GM19351 (cell line): ENCODE results near the gene MTMR12.
"Not testable (repeated sequence)": the region's sequence is repeated elsewhere in the genome, so short reads cannot be mapped to it uniquely, and the experiment has no call there.

ENCODE experiments used
- ATAC-seq: cut with Tn5 transposase; IDR thresholded peaks from one replicate; pipeline ENCODE4 v1.9.1; 2021; ENCODE audit warnings: mild to moderate bottlenecking, moderate library complexity; ENCODE audit not compliant: unreplicated experiment

Gene MTMR12

DNA sequence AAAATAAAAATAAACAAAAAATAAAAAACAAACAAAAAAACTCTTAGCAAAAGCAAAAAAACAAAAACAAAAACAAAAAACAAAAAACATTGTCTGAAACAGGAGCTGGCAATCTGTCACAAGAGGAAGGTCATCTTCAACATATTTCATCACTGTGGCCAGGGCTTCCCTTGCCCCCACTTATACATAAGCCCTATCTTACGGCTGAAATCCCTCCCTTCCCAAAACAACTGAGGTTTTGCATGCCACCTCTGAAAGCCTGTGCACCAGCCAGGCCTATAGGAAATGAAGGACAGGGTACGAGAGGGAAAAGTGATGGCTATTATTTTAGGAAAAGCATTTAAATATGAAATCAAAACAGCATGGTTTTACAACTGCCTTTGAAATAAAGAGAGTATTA, 10.8 kb downstream of the MTMR12 start:
- no peak for ATAC-seq

DNA sequence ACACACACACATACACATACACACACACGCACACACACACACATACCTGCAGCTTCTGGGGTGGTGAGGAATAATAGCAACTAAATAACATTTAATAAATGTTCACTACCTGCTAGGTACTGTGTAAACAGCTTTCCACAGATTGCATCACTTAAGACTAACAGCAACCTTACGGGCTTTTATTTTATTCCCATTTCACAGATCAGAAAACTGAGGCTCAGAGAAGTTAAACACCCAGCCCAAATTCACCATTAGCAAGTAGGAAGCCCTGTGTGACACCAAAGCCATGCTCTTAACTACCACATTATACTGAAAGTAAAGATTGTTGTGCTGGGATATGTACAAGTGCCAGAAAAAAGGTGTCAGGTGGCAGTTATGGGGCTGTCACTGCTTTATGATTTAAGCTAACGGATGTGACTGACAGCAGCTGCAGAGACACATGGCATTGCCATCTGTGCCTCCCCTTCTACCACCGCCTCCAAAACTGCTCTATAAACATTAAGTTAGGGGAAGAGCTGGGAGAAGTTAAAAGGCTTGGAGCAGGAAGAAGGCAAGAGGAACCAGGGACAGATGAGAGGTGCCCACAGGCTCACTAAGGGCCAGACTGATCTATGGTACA, 13.6 kb downstream of the MTMR12 start:
- no peak for ATAC-seq

DNA sequence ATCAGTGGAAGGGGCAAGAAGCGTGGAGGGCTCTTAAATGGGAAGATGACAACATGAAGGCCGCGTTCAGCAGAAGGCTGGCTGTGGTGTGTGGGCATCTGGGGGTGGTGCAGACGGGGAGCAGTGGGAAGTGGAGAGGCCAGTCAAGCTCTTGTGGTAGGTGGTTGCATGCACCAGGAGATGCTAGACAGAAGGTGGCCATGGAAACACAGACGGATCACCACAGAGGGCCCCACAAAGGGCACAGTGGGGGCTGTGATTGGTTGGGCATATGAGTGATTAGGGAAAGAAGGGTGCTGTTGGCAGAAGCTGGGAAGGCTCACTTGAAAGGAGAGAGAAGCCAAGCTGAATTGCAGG, 14.7 kb downstream of the MTMR12 start:
- peak; percentile 73 for ATAC-seq

- ATAC-seq, result no peak
Measured at GRCh38 chr5:32297181-32298058, 15.3 kb downstream of the MTMR12 start.

GRCh38 chr5:32295966-32296772, 16.6 kb downstream of the MTMR12 start:
- not testable (repeated sequence) for ATAC-seq

DNA sequence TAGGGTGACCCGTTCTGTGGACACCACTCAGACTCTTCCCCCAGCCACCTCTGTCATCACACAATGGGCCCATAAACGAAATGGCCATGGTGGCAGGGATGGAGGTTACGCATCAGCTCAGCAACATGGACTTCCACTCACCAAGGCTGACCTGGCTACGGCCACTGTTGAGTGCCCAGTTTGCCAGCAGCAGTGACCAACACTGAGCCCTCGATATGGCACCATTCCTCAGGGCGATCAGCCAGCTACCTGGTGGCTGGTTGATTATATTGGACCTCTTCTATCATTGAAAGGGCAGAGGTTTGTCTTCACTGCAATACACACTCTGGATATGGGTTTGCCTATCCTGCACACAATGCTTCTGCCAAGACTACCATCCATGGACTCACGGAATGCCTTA, 21.1 kb downstream of the MTMR12 start:
- no peak for ATAC-seq

DNA sequence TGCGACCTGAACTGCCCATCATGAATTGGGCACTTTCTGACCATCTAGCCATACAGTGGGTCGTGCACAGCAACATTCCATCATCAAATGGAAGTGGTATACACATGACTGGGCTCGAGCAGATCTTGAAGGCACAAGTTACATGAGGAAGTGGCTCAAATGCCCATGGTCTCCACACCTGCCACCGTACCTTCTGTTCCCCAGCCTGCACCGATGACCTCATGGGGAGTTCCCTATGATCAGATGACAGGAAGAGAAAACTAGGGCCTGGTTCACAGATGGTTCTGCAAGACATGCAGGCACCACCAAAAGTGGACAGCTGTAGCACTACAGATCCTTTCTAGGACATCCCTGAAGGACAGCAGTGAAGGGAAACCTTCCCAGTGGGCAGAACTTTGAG, 21.8 kb downstream of the MTMR12 start:
- ATAC-seq, result peak; percentile 65

DNA sequence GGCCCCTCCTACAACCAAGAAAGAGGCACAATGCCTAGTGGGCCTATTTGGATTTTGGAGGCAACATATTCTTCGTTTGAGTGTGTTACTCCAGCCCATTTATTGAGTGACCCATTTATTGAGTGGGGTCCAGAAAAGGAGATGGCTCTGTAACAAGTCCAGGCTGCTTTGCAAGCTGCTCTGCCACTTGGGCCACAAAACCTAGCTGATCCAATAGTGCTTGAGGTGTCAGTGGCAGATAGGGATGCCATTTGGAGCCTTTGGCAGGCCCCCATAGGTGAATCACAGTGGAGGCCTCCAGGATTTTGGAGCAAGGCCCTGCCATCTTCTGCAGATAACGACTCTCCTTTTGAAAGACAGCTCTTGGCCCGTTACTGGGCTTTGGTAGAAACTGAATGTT, 22.2 kb downstream of the MTMR12 start:
- not testable (repeated sequence) for ATAC-seq

DNA sequence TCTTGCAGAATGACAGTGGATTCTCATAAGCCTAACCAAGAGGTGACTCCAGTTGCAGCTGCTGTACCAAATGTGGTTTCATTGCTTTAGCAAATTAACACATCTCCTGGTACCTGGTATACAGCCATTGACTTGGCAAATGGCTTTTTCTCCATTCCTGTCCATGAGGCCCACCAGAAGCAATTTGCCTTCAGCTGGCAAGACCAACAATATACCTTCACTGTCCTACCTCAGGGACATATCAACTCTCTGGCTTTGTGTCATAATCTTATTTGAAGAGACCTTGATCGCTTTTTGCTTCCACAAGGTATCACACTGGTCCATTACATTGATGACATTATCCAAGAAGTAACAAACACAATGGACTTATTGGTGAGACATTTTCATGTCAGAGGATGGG, 22.8 kb downstream of the MTMR12 start:
- not testable (repeated sequence) for ATAC-seq

- not testable (repeated sequence) for ATAC-seq
Measured at GRCh38 chr5:32288135-32288534, 24.6 kb downstream of the MTMR12 start.

DNA sequence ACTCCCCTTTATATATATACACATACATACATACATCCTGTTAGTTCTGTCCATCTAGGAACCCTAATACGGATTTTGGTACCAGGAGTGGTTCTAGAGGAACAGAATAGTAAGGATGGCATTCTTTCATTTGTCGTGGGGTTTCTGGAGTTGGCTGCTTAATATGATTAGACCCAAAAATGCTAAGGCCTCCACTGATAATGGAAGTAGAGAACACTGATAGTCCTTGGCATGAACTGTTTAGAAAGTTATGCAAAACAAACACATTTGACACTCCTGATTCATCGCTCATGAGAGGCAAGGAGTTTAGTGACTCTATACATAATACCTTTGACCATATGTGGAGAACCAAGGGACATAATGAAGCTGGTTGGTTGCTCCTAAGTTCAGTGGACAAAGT, 25.2 kb downstream of the MTMR12 start:
- not testable (repeated sequence) for ATAC-seq

- no peak for ATAC-seq
Measured at GRCh38 chr5:32285510-32286138, 27.1 kb downstream of the MTMR12 start.

GRCh38 chr5:32283539-32284377, 29.0 kb downstream of the MTMR12 start:
- ATAC-seq, result peak; percentile 68

DNA sequence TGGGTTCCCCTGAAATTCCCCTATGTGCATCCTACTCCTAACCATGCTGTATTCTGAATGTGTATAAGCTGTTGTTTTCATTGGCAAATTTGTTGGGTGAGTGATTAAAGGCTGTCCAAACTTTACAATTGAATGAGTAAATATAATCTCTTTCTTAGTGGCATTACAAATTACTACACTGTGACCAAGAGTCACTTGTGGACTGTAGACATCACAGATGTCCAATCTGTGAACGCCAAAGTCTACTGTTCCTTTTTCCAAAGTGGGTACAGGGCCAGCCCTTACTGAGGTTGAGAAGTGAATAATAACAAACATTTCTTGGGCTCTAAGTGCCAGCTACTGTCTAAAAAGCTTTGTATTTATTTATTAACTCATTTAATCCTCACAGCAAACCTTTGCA, 29.7 kb downstream of the MTMR12 start:
- no peak for ATAC-seq

DNA sequence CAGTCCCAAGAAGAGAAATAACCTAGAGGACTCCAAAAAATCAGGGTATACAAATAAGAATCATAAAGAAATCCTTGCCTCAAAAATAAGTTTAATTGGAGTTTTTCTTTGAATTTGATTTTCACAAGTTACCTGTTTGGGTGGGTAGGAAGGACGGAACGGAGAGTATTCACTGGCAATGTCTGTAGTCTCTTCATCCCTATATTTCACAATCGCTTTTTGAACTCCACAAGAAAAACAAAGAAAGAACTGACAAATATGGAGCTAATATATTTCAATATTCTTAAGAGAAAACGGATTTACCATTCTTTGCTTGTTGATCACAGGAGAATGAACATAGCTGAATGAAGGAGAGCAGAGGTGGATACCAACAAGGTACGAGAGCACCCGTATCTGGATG, 30.1 kb downstream of the MTMR12 start:
- ATAC-seq, result no peak

DNA sequence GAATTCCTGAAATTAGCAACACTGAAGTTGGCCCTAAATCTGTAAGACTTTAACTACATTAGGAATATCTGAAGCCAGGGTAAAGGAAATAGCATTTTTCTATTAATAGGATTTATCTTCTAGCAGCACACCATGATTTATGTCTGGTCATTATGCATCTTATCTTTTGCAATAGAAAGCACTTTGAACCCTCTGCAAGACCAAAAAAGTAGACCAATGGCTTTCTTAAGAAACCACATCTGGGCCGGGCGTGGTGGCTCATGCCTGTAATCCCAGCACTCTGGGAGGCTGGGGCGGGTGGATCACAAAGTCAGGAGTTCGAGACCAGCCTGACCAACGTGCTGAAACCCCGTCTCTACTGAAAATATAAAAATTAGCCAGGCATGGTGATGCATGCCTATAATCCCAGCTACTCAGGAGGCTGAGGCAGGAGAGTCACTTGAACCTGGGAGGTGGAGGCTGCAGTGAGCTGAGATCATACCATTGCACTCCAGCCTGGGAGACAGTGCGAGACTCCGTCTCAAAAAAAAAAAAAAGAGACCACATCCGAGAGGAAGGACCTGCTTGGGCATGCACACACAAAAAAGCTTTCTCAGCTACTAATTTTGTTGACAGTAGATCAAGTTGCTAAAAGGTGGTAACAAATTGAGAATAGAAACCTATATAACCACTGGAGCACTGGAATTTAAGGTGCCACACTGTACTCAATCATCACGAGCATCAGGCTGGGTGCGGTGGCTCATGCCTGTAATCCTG, 31.2 kb downstream of the MTMR12 start:
- ATAC-seq, result not testable (repeated sequence)

DNA sequence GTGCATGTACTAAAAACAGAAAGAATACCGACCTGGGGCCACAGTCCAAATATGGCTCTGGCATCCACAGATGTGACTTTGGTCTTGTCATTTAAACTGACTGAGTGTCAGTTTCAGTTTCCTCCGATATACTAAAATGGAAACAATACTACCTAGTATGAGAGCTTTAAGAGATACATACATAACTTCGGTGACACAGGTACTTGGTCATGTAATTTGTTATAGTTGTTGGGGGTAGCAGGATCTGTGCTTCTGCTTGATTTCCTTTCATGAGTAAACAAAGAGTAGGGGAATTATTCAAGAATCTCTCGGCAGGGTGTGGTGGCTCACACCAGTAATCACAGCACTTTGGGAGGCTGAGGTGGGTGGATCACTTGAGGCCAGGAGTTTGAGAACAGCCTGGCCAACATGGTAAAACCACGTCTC, 32.1 kb downstream of the MTMR12 start:
- ATAC-seq, result peak; percentile 78

DNA sequence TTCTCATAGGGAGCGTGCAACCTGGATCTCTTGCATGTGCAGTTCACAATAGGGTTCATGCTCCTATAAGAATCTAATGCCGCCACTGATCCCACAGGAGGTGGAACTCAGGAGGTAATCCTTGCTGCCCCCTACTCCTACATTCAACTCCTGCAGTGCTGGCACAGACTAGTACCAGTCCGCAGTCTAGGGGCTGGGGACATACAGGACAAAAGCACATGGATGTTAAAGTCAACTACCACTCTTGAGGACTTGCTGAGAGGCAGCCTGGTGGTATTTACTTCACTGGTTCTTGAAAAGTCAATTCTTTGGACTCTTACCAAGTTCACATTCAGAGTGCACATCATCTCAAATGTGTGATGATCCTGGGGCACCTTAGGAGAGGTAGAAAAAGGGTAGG, 33.0 kb downstream of the MTMR12 start:
- ATAC-seq, result no peak

DNA sequence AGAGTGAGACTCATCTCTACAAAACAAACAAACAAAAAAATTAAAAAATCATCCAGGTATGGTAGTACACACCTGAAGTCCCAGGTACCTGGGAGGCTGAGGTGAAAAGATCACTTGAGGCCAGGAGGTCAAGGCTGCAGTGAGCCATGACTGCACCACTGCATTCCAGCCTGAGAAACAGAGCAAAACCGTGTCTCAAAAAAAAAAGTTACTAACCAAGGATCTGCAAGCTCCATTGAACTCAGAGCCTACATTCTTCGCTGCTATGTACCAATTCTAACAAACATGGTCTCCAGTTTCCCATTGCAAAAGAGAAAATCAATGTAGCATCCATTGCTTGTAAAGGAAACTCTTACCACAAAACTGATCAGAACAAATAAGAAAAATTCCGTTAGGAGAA, 33.5 kb downstream of the MTMR12 start:
- ATAC-seq, result no peak

- no peak for ATAC-seq
Measured at GRCh38 chr5:32278406-32278805, 34.3 kb downstream of the MTMR12 start.
